NK-92 (cell line): Measurements from ENCODE around the gene CTNNA3.

ENCODE experiments used
- DNase-seq: peaks from one replicate; lab custom pipeline; 2025; ENCODE audit not compliant: unreplicated experiment; lab: John Stamatoyannopoulos, UW

Gene CTNNA3

DNA sequence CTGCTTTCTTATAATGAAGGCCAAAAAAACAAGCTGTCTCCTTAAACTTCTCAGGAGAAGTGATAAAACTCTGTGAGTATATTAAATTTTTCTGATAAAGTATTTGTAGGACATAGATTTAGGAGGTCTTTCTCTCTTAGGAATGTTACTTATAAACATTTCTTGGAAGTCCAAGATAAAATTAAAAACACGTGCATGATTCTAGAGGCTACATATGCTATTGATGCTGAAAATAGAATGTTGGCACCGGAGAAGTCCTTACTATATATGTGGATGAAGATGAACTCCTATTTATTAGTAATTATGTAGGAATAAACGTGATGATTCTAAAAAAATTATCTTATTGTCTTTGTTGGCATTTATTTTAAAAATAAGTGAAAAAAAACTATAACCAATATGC is 1011.4 kb downstream of the CTNNA3 start:
- no peak for DNase-seq

- no peak for DNase-seq
Measured at GRCh38 chr10:66680886-66681285, 1015.1 kb downstream of the CTNNA3 start.

DNA sequence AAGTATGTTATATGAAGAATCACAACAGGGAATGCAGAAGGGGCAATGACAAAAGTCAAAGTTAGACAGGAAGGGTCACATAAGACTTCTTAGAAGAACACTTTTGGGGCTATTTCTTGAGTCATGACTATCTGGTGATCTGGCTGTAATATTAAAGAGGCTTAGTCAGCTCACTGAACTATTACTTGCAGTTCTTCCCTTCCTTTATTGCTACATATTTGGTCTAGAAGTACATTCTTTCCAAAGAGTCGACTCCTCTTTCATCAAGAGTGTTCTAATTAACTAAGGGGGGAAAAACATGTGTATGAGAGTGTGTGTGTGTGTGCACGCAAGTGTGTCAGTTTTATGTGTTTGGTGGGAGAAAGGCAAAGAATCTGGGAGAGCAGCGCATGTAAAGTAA is 1017.5 kb downstream of the CTNNA3 start:
- no peak for DNase-seq

DNA sequence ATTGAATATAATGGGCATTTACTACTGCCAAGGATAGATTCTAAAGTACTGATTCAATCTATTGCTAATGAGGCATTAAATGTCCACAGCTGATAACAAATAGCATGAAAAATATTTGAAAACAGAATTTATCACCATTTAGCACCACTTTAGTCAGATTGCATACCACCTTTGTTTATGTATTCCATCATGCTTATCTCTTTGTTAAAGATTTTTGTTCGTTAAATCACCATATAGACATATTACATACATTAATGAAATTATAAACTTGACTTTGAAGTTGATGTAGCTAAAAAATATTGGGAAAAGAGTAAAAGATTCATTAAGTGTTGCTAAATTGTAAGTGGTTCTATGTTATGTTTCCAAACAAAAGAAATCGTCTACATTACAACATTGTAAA is 1022.9 kb downstream of the CTNNA3 start:
- no peak for DNase-seq

DNA sequence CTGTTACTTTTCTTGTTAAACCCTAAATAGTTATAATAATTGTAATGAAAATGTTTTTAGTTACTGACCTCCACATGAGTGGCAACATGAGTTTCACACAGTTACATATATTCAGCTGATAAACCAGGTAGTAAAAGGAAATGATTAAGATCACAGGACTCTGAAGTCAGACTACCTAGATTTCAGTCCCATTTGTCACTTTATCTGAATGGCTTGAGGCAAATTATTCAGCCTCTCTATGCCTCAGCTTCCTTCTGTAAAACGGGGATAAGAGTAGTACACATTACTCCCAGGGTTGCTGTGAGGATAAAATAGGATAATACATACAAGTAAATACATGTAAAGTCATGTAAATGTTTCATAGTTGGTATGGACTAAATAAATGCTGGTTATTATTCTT is 1024.4 kb downstream of the CTNNA3 start:
- no peak for DNase-seq

DNA sequence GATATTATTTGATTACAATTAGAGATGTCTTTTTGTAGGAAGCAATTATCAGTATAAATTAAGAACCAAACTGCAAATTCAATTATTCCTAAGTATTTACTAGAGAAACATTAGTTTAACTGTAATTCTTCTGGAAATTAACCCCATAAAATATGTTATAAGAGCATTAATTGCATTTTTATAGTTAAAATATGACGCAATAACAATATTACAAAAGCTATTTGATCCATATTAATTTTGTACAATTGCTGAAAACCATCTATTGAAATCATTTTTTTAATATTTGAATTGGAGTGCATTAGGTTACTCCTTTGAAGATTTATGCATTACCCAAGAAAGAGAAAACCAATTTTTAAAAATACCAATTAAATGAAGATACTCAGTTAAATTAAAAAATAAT is 1024.9 kb downstream of the CTNNA3 start:
- DNase-seq: no peak

DNA sequence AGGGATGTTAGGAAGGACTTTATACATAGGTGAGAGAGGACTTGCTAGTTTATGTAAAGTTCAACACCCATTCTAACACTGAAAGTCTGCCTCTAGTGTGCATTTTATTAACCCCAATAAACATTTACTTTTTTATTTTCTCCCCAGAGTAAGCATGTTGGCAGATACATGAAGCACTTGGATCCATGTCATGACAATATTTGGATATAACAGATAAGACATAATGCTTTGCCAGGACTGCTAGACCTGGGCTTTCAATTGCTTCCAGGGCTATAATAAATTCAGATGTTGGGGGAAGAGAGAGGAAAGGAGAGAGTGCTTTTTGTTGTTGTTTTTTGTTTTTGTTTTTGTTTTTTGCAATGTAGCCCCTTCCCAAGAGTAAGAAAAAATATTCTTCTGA is 1039.5 kb downstream of the CTNNA3 start:
- DNase-seq: no peak

- DNase-seq: no peak
Measured at GRCh38 chr10:66654861-66655260, 1041.1 kb downstream of the CTNNA3 start.

- DNase-seq: no peak
Measured at GRCh38 chr10:66651308-66652082, 1044.5 kb downstream of the CTNNA3 start.

- DNase-seq: no peak
Measured at GRCh38 chr10:66649626-66650025, 1046.4 kb downstream of the CTNNA3 start.

DNA sequence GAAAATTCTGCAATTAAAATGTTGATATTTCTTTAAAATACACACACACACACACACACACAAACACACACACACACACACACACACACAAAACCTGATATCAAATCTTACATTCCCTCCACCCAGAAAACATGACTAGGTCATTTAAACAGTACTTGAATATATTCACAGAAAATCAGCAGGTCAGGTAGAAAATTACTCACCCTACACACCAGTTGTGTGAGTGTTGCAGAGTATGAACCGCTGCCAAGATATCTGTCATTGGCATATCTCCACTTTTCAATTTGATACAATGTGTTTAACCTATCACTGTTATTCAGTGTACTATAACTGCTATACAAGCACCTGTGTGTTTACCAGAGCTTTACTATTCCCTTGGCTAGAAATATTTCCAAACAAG is 1053.8 kb downstream of the CTNNA3 start:
- DNase-seq: no peak

- no peak for DNase-seq
Measured at GRCh38 chr10:66639371-66639770, 1056.6 kb downstream of the CTNNA3 start.

GRCh38 chr10:66637273-66638036 is 1058.5 kb downstream of the CTNNA3 start:
- DNase-seq: no peak

DNA sequence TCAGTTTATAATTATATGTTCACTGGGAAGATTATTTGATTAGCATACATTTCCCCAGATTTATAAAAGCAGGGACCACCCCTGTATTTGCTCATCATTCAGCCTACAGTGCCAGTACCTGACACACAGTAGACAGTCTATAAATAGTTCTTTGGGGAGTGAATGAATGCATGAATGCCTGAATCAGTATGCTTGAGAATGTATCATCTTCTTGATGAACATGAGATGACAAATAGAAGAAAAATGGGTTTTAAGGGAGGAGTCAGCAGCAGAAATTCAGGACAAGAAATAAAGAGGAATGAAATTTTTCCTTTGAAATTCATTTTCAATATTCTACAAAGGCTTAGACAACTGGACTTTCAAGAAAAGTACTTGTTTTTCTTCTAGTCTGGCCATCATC is 1066.0 kb downstream of the CTNNA3 start:
- DNase-seq: no peak

- no peak for DNase-seq
Measured at GRCh38 chr10:66627156-66627555, 1068.8 kb downstream of the CTNNA3 start.

- DNase-seq: no peak
Measured at GRCh38 chr10:66625709-66626590, 1070.0 kb downstream of the CTNNA3 start.

- no peak for DNase-seq
Measured at GRCh38 chr10:66622050-66622449, 1073.9 kb downstream of the CTNNA3 start.

GRCh38 chr10:66604195-66604594 is 1091.8 kb downstream of the CTNNA3 start:
- no peak for DNase-seq

DNA sequence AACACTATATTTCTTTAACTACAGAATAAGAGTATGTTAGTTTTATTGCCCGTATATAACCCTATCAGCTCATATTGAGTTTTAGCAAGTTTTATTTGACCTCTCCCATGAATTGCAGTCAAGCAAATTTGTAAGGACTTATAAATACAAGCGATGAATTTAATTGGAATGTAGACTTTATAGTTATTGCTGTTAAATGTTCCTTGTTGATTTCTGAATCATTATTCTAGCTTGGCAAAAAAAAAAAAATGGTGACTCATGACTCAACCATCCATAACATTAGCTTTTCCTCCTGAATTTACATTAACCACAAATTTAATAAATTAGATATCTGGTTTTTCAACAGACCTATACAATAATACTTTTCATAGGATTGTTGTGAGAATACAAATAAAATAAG is 1104.1 kb downstream of the CTNNA3 start:
- DNase-seq: no peak

- DNase-seq: no peak
Measured at GRCh38 chr10:66587680-66588050, 1108.3 kb downstream of the CTNNA3 start.

- DNase-seq: no peak
Measured at GRCh38 chr10:66586897-66587679, 1108.9 kb downstream of the CTNNA3 start.
